CD4-positive, alpha-beta memory T cell (primary cell): ENCODE data around the gene FAM120C. TPM values are rescaled to one million over a fixed set of nuclear protein-coding genes. Genes with fewer than 3 reads are reported as not detected.
A peak's percentile ranks its signal among the peaks of the same experiment; 100 is the strongest.

Experiments used
- CTCF ChIA-PET: fragments of 350-600 bp; sonication (Branson Sonifier 250); formaldehyde crosslinking; loops from one replicate; lab custom pipeline; 2021; ENCODE audit warnings: inconsistent platforms; ENCODE audit not compliant: partially characterized antibody; lab: Charles Lee
- POLR2A ChIA-PET: fragments of 350-600 bp; sonication (Branson Sonifier 250); formaldehyde crosslinking; loops from one replicate; lab custom pipeline; 2021; ENCODE audit not compliant: partially characterized antibody; lab: Charles Lee
- DNase-seq, 5 donors: peaks; one replicate each; pipeline versions ENCODE4 v3.0.0 to v3.0.0-alpha.2; 2020 to 2022; ENCODE audit warnings: mixed read lengths in 1 of 5
- H3K27ac ChIP-seq: one replicate; pipeline ENCODE4 v1.7.0; 2013; ENCODE audit warnings: low read depth, low read length
- H3K27me3 ChIP-seq: 2 replicates; pipeline ENCODE4 v1.7.0; 2013; ENCODE audit warnings: mild to moderate bottlenecking, low read length, moderate library complexity; ENCODE audit not compliant: insufficient read depth
- H3K36me3 ChIP-seq: 2 replicates; pipeline ENCODE4 v1.7.0; 2013; ENCODE audit warnings: mild to moderate bottlenecking, low read length, moderate library complexity; ENCODE audit not compliant: insufficient read depth
- H3K4me1 ChIP-seq: 2 replicates; pipeline ENCODE4 v1.7.0; 2013; ENCODE audit warnings: mild to moderate bottlenecking, low read length, moderate library complexity; ENCODE audit not compliant: insufficient read depth
- H3K4me3 ChIP-seq, 2 donors: one replicate each; pipeline ENCODE4 v1.7.0; 2013; ENCODE audit warnings: low read length in 2 of 2, mild to moderate bottlenecking in 1 of 2
- H3K9me3 ChIP-seq, 2 donors: one replicate each; pipeline ENCODE4 v1.7.0; 2013; ENCODE audit warnings: low read length in 2 of 2, control low read depth in 1 of 2; ENCODE audit not compliant: control insufficient read depth in 1 of 2
- H3K27ac Mint-ChIP-seq, 7 donors: one replicate each; pipeline ENCODE4 v1.8.0; 2020 to 2021; ENCODE audit warnings: mixed read lengths in 7 of 7, mild to moderate bottlenecking in 6 of 7, inconsistent platforms in 3 of 7, moderate library complexity in 3 of 7
- H3K27me3 Mint-ChIP-seq, 2 donors: one replicate each; pipeline ENCODE4 v1.8.0; 2020 to 2021; ENCODE audit warnings: mixed read lengths in 2 of 2
- H3K36me3 Mint-ChIP-seq, 2 donors: one replicate each; pipeline ENCODE4 v1.8.0; 2020 to 2021; ENCODE audit warnings: mixed read lengths in 2 of 2, inconsistent platforms in 1 of 2, mild to moderate bottlenecking in 1 of 2
- H3K4me1 Mint-ChIP-seq, 4 donors: one replicate each; pipeline ENCODE4 v1.8.0; 2020 to 2021; ENCODE audit warnings: mixed read lengths in 4 of 4, mild to moderate bottlenecking in 1 of 4
- H3K4me3 Mint-ChIP-seq, 8 donors: one replicate each; pipeline ENCODE4 v1.8.0; 2020 to 2021; ENCODE audit warnings: mixed read lengths in 8 of 8, mild to moderate bottlenecking in 7 of 8, moderate library complexity in 6 of 8, inconsistent platforms in 3 of 8
- H3K9me3 Mint-ChIP-seq, 8 donors: one replicate each; pipeline ENCODE4 v1.8.0; 2020 to 2021; ENCODE audit warnings: mixed read lengths in 8 of 8, mild to moderate bottlenecking in 5 of 8, inconsistent platforms in 3 of 8, moderate library complexity in 1 of 8
- intact Hi-C: fragments of 100-400 bp; cut with micrococcal nuclease; formaldehyde crosslinking; loops from one replicate; pipeline ENCODE4 v1.15.1; 2023
- polyA plus RNA-seq, 2 donors: library from polyadenylated mRNA; unstranded; fragments of 300-500 nt; fragmentation: Illumina TruSeq; gene quantifications; one replicate each; pipeline ENCODE4 v1.2.3, GENCODE V29; 2021
- total RNA-seq, 2 experiments: library from RNA; stranded (reverse); gene quantifications; one replicate each; pipeline ENCODE4 v1.2.3, GENCODE V29; 2021

The FAM120C gene
- total and polyA plus RNA-seq, 4 experiments from 2014 or later, result 4.0 to 21.1 (median 11.4) TPM

GRCh38 chrX:54048412-54048811 lies 134.6 kb downstream of the FAM120C start:
- Mint-ChIP-seq H3K27me3 (no peaks in the 10 kb centered on the region), H3K9me3 (no peaks in the 10 kb centered on the region), H3K27ac (no peak overlapping the region), H3K36me3 (peaks cover 0 to 6% of the 10 kb centered on the region in 2 donors), H3K4me1 (peaks cover 3 to 20% (median 7%) of the 10 kb centered on the region in 4 donors), H3K4me3 (no peak overlapping the region)
- no peaks in the 10 kb centered on the region for H3K27me3 ChIP-seq
- H3K4me1 ChIP-seq, result peaks cover 9% of the 10 kb centered on the region
- no peak for DNase-seq
- intact Hi-C loops, result no loop called here
- ChIA-PET CTCF (no interaction called here), POLR2A (no interaction called here)
- H3K4me3 ChIP-seq, result no peak overlapping the region
- no peak overlapping the region for H3K27ac ChIP-seq
- no peaks in the 10 kb centered on the region for H3K36me3 ChIP-seq
- no peaks in the 10 kb centered on the region for H3K9me3 ChIP-seq

GRCh38 chrX:54045563-54046228 lies 137.4 kb downstream of the FAM120C start:
- peaks cover 9% of the 10 kb centered on the region for H3K4me1 ChIP-seq
- POLR2A ChIA-PET, result interaction anchor here (0.7 to 3.8 kb wide), 10 partner anchors 9 to 1116 kb away, joined by 3 to 59 read pairs (median 9); partner anchors contain the start of genes APEX2, FAM120C, GNL3L and KDM5C
- peak overlapping the region; percentile 14 to 62 for H3K4me3 ChIP-seq
- intact Hi-C loops, result loop anchor here (2.0 kb wide), 1 partner anchor 763 kb away; no protein-coding TSS in a partner anchor
- no peaks in the 10 kb centered on the region for H3K36me3 ChIP-seq
- H3K27me3 ChIP-seq, result no peaks in the 10 kb centered on the region
- H3K27ac ChIP-seq, result peak overlapping the region; percentile 90
- H3K9me3 Mint-ChIP-seq, result no peaks in the 10 kb centered on the region
- CTCF ChIA-PET, result no interaction called here
- no peaks in the 10 kb centered on the region for H3K9me3 ChIP-seq
- no peak for DNase-seq
- peak overlapping the region in 5 of 7 donors; percentile 77 to 99 (median 97) for H3K27ac Mint-ChIP-seq
- peaks cover 0 to 18% of the 10 kb centered on the region in 2 donors for H3K36me3 Mint-ChIP-seq
- no peaks in the 10 kb centered on the region for H3K27me3 Mint-ChIP-seq
- H3K4me1 Mint-ChIP-seq, result peaks cover 7 to 37% (median 11%) of the 10 kb centered on the region in 4 donors
- peak overlapping the region in 3 of 8 donors; percentile 93 to 97 (median 95) for H3K4me3 Mint-ChIP-seq

- H3K27me3 ChIP-seq, result no peaks in the 10 kb centered on the region
- no peaks in the 10 kb centered on the region for H3K9me3 Mint-ChIP-seq
- DNase-seq, result no peak
- peaks cover 0 to 24% of the 10 kb centered on the region in 2 donors for H3K36me3 Mint-ChIP-seq
- peaks cover 9% of the 10 kb centered on the region for H3K4me1 ChIP-seq
- H3K36me3 ChIP-seq, result no peaks in the 10 kb centered on the region
- H3K4me3 ChIP-seq, result peak overlapping the region; percentile 14 to 62
- no peaks in the 10 kb centered on the region for H3K9me3 ChIP-seq
- peak overlapping the region; percentile 90 for H3K27ac ChIP-seq
- peak overlapping the region; percentile 89 to 97 (median 94) for H3K4me3 Mint-ChIP-seq
- peak overlapping the region; percentile 96 to 99 (median 97) for H3K27ac Mint-ChIP-seq
- POLR2A ChIA-PET, result interaction anchor here (0.7 to 3.8 kb wide), 21 partner anchors 9 to 1444 kb away, joined by 3 to 59 read pairs (median 5); partner anchors contain the start of genes APEX2, FAM120C, GNL3L and HUWE1
- CTCF ChIA-PET, result interaction anchor here (0.5 kb wide), 1 partner anchor 139 kb away, joined by 3 read pairs; no protein-coding TSS in a partner anchor
- H3K27me3 Mint-ChIP-seq, result no peaks in the 10 kb centered on the region
- intact Hi-C loops, result loop anchor here (1.0 to 5.0 kb wide), 11 partner anchors 138 to 1117 kb away; partner anchors contain the start of genes APEX2, FAM120C, GNL3L and KANTR
- H3K4me1 Mint-ChIP-seq, result peaks cover 10 to 41% (median 15%) of the 10 kb centered on the region in 4 donors
Measured at GRCh38 chrX:54044877-54045338, 138.1 kb downstream of the FAM120C start.

GRCh38 chrX:54044126-54044876 lies 138.8 kb downstream of the FAM120C start, which contains the start of gene PHF8:
PHF8 (minus strand) TSS chrX:54044473; CDS start chrX:54042728, 1,745 bp downstream.
- peaks cover 10 to 41% (median 15%) of the 10 kb centered on the region in 4 donors for H3K4me1 Mint-ChIP-seq
- intact Hi-C loops, result loop anchor here (1.0 to 5.0 kb wide), 11 partner anchors 139 to 1118 kb away; partner anchors contain the start of genes APEX2, FAM120C, GNL3L and KANTR
- DNase-seq, result peak; percentile 91 to 96 (median 96)
- CTCF ChIA-PET, result interaction anchor here (0.8 to 1.3 kb wide), 2 partner anchors 13 to 25 kb away, joined by 3 to 4 read pairs; no protein-coding TSS in a partner anchor
- peak within 1 kb of the TSS; percentile 96 to 99 (median 97) for H3K27ac Mint-ChIP-seq
- H3K9me3 ChIP-seq, result no peaks in the 10 kb centered on the region
- H3K4me3 Mint-ChIP-seq, result peak within 1 kb of the TSS; percentile 91 to 97 (median 94)
- no peaks in the 10 kb centered on the region for H3K27me3 Mint-ChIP-seq
- H3K4me1 ChIP-seq, result peaks cover 9% of the 10 kb centered on the region
- POLR2A ChIA-PET, result interaction anchor here (0.7 to 3.8 kb wide), 22 partner anchors 8 to 1445 kb away, joined by 3 to 59 read pairs (median 5); partner anchors contain the start of genes APEX2, FAM120C, GNL3L and HUWE1
- peak within 1 kb of the TSS; percentile 34 to 69 for H3K4me3 ChIP-seq
- no peaks in the 10 kb centered on the region for H3K36me3 ChIP-seq
- peak within 1 kb of the TSS; percentile 90 for H3K27ac ChIP-seq
- H3K9me3 Mint-ChIP-seq, result no peaks in the 10 kb centered on the region
- no peaks in the 10 kb centered on the region for H3K27me3 ChIP-seq
- H3K36me3 Mint-ChIP-seq, result peaks cover 0 to 26% of the 10 kb centered on the region in 2 donors

GRCh38 chrX:54043541-54044125 lies 139.4 kb downstream of the FAM120C start:
- POLR2A ChIA-PET, result interaction anchor here (0.7 to 3.8 kb wide), 16 partner anchors 11 to 1445 kb away, joined by 3 to 59 read pairs (median 6); partner anchors contain the start of genes APEX2, FAM120C, GNL3L and RIBC1
- H3K27me3 ChIP-seq, result no peaks in the 10 kb centered on the region
- peaks cover 10 to 41% (median 15%) of the 10 kb centered on the region in 4 donors for H3K4me1 Mint-ChIP-seq
- no peaks in the 10 kb centered on the region for H3K9me3 ChIP-seq
- H3K9me3 Mint-ChIP-seq, result no peaks in the 10 kb centered on the region
- CTCF ChIA-PET, result interaction anchor here (0.8 to 1.3 kb wide), 2 partner anchors 12 to 25 kb away, joined by 3 to 4 read pairs; no protein-coding TSS in a partner anchor
- H3K36me3 ChIP-seq, result no peaks in the 10 kb centered on the region
- intact Hi-C loops, result loop anchor here (1.0 to 5.0 kb wide), 11 partner anchors 140 to 1119 kb away; partner anchors contain the start of genes APEX2, FAM120C, GNL3L and KANTR
- H3K27ac Mint-ChIP-seq, result peak overlapping the region; percentile 94 to 99 (median 97)
- peak overlapping the region; percentile 34 to 69 for H3K4me3 ChIP-seq
- H3K36me3 Mint-ChIP-seq, result peaks cover 0 to 26% of the 10 kb centered on the region in 2 donors
- H3K4me1 ChIP-seq, result peaks cover 9% of the 10 kb centered on the region
- peak overlapping the region; percentile 90 for H3K27ac ChIP-seq
- peak overlapping the region; percentile 91 to 97 (median 94) for H3K4me3 Mint-ChIP-seq
- DNase-seq, result peak in 1 of 5 donors; percentile 50
- no peaks in the 10 kb centered on the region for H3K27me3 Mint-ChIP-seq

DNA sequence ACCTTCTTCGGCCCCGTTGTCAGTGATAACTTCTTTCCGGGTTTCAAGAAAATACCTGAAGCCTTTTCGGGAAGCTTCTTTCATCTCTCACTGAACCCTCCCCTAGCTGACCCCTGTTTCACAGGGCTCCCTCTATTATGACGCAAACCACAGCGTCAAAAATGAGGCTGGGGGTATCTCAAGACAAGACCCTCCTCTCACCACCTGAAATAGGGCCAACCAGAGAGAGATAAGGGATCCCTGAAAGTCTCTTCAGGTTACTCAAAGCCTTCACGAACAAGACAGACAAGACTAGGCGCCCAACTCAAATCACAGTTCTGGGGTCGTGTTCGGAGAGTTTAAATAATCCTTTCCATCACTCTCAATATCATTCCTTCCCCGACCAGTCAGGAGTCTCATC lies 140.0 kb downstream of the FAM120C start:
- Mint-ChIP-seq H3K9me3 (no peaks in the 10 kb centered on the region), H3K4me3 (peak overlapping the region; percentile 91 to 97 (median 94)), H3K27me3 (no peaks in the 10 kb centered on the region), H3K4me1 (peaks cover 10 to 41% (median 15%) of the 10 kb centered on the region in 4 donors), H3K27ac (peak overlapping the region; percentile 94 to 99 (median 97)), H3K36me3 (peaks cover 0 to 27% of the 10 kb centered on the region in 2 donors)
- DNase-seq, result peak in 3 of 5 donors; percentile 6 to 9 (median 8)
- POLR2A ChIA-PET, result interaction anchor here (0.7 to 3.8 kb wide), 11 partner anchors 10 to 1118 kb away, joined by 3 to 59 read pairs (median 8); partner anchors contain the start of genes FAM120C and GNL3L
- Histone ChIP-seq H3K4me1 (peaks cover 9% of the 10 kb centered on the region), H3K36me3 (no peaks in the 10 kb centered on the region), H3K9me3 (no peaks in the 10 kb centered on the region), H3K27me3 (no peaks in the 10 kb centered on the region), H3K4me3 (peak overlapping the region; percentile 34 to 69), H3K27ac (peak overlapping the region; percentile 90)
- CTCF ChIA-PET, result interaction anchor here (0.8 to 1.3 kb wide), 3 partner anchors 9 to 24 kb away, joined by 3 to 4 read pairs (median 3); no protein-coding TSS in a partner anchor
- intact Hi-C loops, result loop anchor here (5.0 kb wide), 5 partner anchors 621 to 1119 kb away; partner anchors contain the start of genes APEX2, KANTR, RIBC1 and SMC1A
